OCI-LY3 (cell line): ENCODE measurements around the gene TOMM22.

Experiments used
- H2AFZ ChIP-seq: fragments of 200-600, 300-600 bp; shearing (Covaris generic); 2 replicates; pipeline ENCODE4 v1.6.0; 2014; ENCODE audit warnings: antibody characterized with exemption, low read depth, low read length
- H3K27ac ChIP-seq: fragments of 200-600, 300-600 bp; sonication (generic); 2 replicates; pipeline ENCODE4 v1.5.1; 2014; ENCODE audit warnings: mild to moderate bottlenecking, low read length, moderate library complexity, mixed read lengths
- H3K27me3 ChIP-seq: fragments of 200-600, 300-600 bp; sonication (generic); 2 replicates; pipeline ENCODE4 v1.6.1; 2014; ENCODE audit warnings: low read depth, low read length, mixed read lengths
- H3K36me3 ChIP-seq: fragments of 200-600, 300-600 bp; sonication (generic); replicated peaks from 2 replicates; pipeline ENCODE3; 2014; ENCODE audit warnings: low read depth, low read length, mixed read lengths
- H3K4me1 ChIP-seq: fragments of 300-600, 200-600 bp; sonication (generic); 2 replicates; pipeline ENCODE4 v1.6.1; 2014; ENCODE audit warnings: low read length, mixed read lengths
- H3K4me2 ChIP-seq: fragments of 200-600, 300-600 bp; sonication (generic); 2 replicates; pipeline ENCODE4 v1.6.1; 2014; ENCODE audit warnings: low read length, mixed read lengths
- H3K4me3 ChIP-seq: fragments of 300-600, 200-600 bp; sonication (generic); 2 replicates; pipeline ENCODE4 v1.5.1; 2014; ENCODE audit warnings: antibody characterized with exemption, mild to moderate bottlenecking, low read length, moderate library complexity
- H3K79me2 ChIP-seq: fragments of 300-600, 200-600 bp; shearing (Covaris generic); 2 replicates; pipeline ENCODE4 v1.6.1; 2014; ENCODE audit warnings: mild to moderate bottlenecking, low read length, mixed read lengths
- H3K9ac ChIP-seq: fragments of 300-600, 200-600 bp; shearing (Covaris generic); 2 replicates; pipeline ENCODE4 v1.6.0; 2014; ENCODE audit warnings: mild to moderate bottlenecking, low read length, moderate library complexity
- H3K9me3 ChIP-seq: fragments of 200-600, 300-600 bp; shearing (Covaris generic); 2 replicates; pipeline ENCODE4 v1.6.1; 2014; ENCODE audit warnings: low read length, mixed read lengths; ENCODE audit not compliant: insufficient read depth
- H4K20me1 ChIP-seq: fragments of 200-600, 300-600 bp; sonication (generic); 2 replicates; pipeline ENCODE4 v1.6.1; 2016; ENCODE audit warnings: low read length, mixed read lengths; ENCODE audit not compliant: insufficient read depth
- CTCF ChIP-seq: fragments of 200-600, 300-600 bp; sonication (generic); IDR thresholded peaks from 2 replicates; pipeline ENCODE4 v1.5.1; 2014; ENCODE audit warnings: antibody characterized with exemption, low read length, low read depth
- EZH2phosphoT487 ChIP-seq: fragments of 200-600 bp; shearing (Covaris generic); IDR thresholded peaks from 2 replicates; pipeline ENCODE4 v1.6.1; 2018; ENCODE audit warnings: antibody characterized with exemption, mixed run types, low read depth

The TOMM22 gene

GRCh38 chr22:38719196-38719595 is 37.4 kb downstream of the TOMM22 start:
- Histone ChIP-seq H3K27ac (no peak overlapping the region), H3K9me3 (no peaks in the 10 kb centered on the region), H3K4me2 (no peak overlapping the region), H3K27me3 (no peaks in the 10 kb centered on the region), H3K4me1 (no peaks in the 10 kb centered on the region), H3K36me3 (peaks cover 66% of the 10 kb centered on the region), H3K79me2 (peaks cover 40% of the 10 kb centered on the region), H4K20me1 (peaks cover 41% of the 10 kb centered on the region), H2AFZ (no peak overlapping the region), H3K9ac (no peak overlapping the region), H3K4me3 (no peak overlapping the region)
- TF ChIP-seq CTCF, result no peak
- TF ChIP-seq EZH2phosphoT487, result no peak

GRCh38 chr22:38720350-38720749 is 38.6 kb downstream of the TOMM22 start:
- TF ChIP-seq EZH2phosphoT487, result no peak
- no peak for TF ChIP-seq CTCF
- Histone ChIP-seq H3K27me3 (no peaks in the 10 kb centered on the region), H2AFZ (no peak overlapping the region), H3K4me2 (no peak overlapping the region), H3K79me2 (peaks cover 28% of the 10 kb centered on the region), H3K9me3 (no peaks in the 10 kb centered on the region), H3K27ac (no peak overlapping the region), H3K4me3 (no peak overlapping the region), H3K36me3 (peaks cover 74% of the 10 kb centered on the region), H4K20me1 (peaks cover 30% of the 10 kb centered on the region), H3K9ac (no peak overlapping the region), H3K4me1 (no peaks in the 10 kb centered on the region)

GRCh38 chr22:38721551-38721950 is 39.8 kb downstream of the TOMM22 start:
- Histone ChIP-seq H2AFZ (no peak overlapping the region), H3K27me3 (no peaks in the 10 kb centered on the region), H3K79me2 (peaks cover 16% of the 10 kb centered on the region), H4K20me1 (peaks cover 18% of the 10 kb centered on the region), H3K36me3 (peaks cover 75% of the 10 kb centered on the region), H3K9me3 (no peaks in the 10 kb centered on the region), H3K4me1 (no peaks in the 10 kb centered on the region), H3K27ac (no peak overlapping the region), H3K9ac (no peak overlapping the region), H3K4me2 (no peak overlapping the region), H3K4me3 (no peak overlapping the region)
- TF ChIP-seq CTCF (no peak), EZH2phosphoT487 (no peak)

- H3K36me3 ChIP-seq, result peaks cover 82% of the 10 kb centered on the region
- H3K27me3 ChIP-seq, result no peaks in the 10 kb centered on the region
- H2AFZ ChIP-seq, result no peak overlapping the region
- H4K20me1 ChIP-seq, result 0 out of 2 replicates have a peak, but pooled peaks cover 3% of the 10 kb centered on the region
- H3K27ac ChIP-seq, result no peak overlapping the region
- no peak for TF ChIP-seq CTCF
- no peak for TF ChIP-seq EZH2phosphoT487
- no peak overlapping the region for H3K4me3 ChIP-seq
- no peaks in the 10 kb centered on the region for H3K4me1 ChIP-seq
- H3K4me2 ChIP-seq, result no peak overlapping the region
- H3K9ac ChIP-seq, result no peak overlapping the region
- no peaks in the 10 kb centered on the region for H3K9me3 ChIP-seq
- H3K79me2 ChIP-seq, result peaks cover 3% of the 10 kb centered on the region; the same call in 1 of the 2 replicates
Observed at GRCh38 chr22:38724176-38724575, 42.4 kb downstream of the TOMM22 start.
